Activated T-cell treated with anti-CD3 and anti-CD28 coated beads, Interleukin-2, amount 50 U/mL, for 1 hour (primary cell): ENCODE results near the gene TNFRSF1A.

Source experiments
- DNase-seq: peaks from one replicate; pipeline ENCODE4 v3.0.0-alpha.2; 2020

TNFRSF1A gene

DNA sequence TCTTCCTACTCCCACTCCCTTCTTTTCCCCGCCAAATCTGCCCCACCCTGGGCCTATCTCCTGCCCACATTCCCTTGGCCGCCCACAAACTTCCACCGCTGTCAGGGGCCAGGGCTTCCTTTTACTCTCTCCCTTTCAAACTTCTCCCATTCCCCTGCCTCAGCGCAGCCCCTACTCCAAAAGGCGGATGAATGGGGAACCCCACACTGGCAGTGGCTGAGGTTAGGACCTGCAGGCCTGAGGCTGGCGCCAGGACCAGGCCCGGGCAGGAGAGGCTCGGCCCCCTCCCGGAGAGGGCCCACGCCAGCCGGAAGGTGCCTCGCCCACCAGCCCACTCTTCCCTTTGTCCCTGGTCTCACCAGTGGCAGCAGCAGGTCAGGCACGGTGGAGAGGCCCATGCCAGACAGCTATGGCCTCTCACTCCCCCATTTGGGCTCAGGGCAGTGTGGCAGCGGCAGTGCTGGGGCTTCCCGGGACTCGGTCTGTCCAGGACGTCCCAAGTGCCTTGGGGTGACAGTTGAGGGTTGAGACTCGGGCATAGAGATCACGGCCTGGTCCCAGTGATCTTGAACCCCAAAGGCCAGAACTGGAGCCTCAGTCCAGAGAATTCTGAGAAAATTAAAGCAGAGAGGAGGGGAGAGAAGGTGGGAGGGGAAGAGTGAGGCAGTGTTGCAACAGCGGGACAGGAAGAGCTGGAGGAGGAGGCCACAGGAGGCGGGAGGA is at the start of gene TNFRSF1A:
TSS of gene TNFRSF1A (minus strand) at position 660 of the 723 bp plus-strand sequence. CDS start at position 398, 262 bp downstream.
- DNase-seq = peak; percentile 42

DNA sequence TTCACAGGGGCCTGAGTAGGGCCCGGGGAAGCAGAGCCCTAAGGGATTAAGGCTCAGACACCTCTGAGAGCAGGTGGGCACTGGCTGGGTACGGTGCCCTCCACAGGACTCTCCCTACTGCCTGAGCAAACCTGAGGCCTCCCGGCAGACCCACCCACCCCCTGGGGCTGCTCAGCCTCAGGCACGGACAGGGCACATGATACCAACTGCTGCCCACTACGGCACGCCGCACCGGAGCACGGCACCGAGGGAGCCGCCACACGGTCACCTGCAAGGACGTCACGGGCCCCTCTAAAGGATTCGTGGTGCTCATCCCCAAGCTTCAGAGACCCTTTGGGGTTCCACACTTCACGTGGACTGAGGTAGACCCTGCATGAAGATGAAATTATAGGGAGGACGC is 49.1 kb upstream of the TNFRSF1A start:
- no peak for DNase-seq

DNA sequence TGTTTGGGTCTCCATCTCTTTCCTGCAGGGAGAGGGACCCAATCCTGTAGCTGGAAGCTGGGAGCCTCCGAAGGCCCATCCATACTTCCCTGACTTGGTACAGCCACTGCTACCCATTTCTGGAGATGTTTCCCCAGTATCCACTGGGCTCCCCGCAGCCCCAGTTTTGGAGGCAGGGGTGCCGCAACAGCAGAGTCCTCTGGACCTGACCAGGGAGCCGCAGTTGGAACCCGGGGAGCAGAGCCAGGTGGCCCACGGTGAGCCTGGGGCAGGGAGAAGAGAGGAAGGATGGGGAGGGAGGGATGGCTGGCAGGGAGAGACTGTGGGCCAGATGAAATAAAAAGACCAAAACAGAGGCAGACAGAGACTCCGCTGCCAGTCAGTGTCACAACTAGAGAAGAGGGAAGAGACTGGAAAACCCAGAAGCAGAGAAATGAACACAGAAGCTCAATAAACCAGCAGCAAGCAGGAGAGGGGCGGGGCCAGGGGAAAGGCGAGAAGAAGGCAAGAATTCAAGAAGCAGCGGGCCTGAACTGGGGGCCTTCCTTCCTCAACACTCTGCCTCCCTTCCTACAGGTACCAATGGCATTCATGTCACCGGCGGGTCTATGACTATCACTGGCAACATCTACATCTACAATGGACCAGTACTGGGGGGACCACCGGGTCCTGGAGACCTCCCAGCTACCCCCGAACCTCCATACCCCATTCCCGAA is 48.4 kb upstream of the TNFRSF1A start:
- no peak for DNase-seq

DNA sequence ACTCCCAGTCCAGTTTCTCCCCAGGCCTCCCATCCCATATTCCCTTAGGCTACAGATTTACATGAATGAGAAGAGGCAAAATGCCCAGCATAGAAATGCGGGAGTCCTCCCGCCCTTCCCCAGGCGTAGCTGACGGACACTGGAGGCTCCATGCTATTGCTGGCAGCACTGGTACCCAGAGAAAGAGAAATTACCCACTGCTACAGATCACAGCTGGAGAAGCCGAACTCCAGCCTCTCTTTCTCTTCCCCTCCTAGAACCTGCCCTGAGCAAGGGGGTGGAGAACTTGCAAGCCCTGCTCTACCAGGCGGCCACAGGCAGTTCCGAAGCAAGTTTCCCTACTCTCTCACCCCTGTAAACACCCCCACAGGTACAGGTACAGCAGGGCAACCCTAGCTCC is 45.7 kb upstream of the TNFRSF1A start:
- DNase-seq = no peak

DNA sequence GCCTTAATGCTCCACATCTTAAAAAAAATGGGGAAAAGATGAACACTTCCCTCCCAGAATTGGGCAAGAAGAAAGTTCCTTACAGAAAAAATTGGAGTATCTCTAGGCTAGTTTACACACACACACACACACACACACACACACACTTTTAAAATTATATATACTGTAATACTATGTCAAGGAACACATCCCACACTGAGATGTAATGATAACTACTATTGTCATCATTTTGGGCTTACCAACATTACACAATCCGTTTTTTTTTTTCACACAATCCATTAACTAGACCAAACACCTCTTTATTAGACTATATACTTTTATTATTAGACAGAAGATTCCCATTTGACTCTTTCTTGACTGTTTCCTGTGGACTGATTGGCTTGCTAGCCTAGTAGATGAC is 44.6 kb upstream of the TNFRSF1A start:
- DNase-seq = no peak

DNA sequence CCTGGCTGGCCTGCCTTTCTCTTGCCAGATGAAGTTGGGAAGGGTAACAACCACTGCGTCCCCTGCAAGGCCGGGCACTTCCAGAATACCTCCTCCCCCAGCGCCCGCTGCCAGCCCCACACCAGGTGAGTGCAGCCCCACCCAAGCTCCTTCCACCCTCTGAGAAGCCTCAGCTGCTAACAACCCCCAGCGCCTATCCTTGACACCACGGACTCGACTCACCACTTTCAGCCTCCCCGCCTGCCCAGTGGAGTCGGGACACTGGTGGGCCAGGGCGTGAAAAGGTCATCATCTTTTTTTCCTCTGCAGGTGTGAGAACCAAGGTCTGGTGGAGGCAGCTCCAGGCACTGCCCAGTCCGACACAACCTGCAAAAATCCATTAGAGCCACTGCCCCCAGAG is 44.2 kb upstream of the TNFRSF1A start:
- no peak for DNase-seq

DNA sequence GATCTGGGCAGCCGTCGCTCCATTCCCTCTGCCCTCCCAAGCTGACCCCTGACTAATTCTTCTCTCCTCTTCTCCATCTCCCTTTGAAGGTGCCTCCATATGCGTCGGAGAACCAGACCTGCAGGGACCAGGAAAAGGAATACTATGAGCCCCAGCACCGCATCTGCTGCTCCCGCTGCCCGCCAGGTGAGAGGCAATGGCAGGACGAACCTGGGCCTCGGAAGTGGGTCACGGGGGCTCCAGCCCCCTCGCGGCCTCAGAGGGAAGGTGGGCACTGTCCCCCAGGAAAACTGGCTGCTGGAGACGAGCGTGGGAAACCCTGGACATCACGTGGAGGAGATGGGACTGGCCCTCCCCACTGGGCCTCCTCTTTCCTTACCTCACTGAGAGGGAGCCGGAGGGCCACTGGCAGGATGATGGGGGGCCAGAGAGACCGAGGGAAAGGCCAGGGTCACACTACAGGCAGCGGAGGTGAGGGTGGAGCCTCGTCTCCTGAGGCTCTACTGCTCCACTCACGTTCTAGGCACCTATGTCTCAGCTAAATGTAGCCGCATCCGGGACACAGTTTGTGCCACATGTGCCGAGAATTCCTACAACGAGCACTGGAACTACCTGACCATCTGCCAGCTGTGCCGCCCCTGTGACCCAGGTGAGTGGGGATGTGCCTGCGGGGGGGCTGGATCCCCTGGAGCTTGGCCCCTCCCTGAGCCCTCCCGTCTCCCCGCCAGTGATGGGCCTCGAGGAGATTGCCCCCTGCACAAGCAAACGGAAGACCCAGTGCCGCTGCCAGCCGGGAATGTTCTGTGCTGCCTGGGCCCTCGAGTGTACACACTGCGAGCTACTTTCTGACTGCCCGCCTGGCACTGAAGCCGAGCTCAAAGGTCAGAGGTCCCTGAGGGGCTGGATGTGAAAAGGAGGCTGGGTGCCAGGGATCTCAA is 42.9 kb upstream of the TNFRSF1A start:
- no peak for DNase-seq

DNA sequence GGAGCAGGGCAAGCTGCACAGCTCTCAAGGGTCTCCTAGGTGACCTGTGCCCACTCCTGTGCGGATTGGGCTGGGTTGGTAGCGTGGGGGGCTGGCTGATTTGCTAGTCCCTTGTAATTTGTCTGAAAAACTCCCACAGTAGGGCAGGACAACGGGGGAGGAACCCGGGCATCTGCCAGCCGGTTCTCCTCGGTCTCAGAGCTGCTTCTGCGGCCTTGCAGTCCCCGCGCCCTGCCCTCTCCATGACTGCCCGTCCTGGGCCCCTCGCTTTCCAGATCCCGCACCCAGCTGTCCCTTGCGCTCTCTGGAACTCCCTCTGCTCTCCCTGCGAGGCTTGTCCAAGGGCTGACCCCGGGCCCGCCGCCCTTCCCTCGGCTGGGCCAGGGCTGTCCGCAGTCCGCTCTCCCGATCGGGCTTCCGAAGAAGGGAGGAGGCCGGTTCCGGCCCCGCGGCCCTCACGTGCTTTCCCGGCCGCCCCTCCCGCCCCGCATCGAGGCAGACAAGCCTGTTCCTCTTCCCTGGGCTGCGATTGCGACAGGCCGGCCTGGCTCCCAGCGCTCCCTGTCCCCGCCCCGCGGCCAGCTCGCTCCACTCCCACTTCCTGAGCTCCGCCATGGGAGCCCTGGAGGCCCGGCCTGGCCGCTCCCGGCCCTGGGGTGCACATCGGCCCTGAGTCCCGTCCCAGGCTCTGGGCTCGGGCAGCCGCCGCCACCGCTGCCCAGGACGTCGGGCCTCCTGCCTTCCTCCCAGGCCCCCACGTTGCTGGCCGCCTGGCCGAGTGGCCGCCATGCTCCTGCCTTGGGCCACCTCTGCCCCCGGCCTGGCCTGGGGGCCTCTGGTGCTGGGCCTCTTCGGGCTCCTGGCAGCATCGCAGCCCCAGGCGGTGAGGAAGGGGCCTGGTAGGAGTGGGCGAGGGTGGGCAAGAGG is 42.0 kb upstream of the TNFRSF1A start, which contains the start of gene LTBR:
TSS of gene LTBR (plus strand) at position 591 of the 927 bp plus-strand sequence. CDS start at position 788, 197 bp downstream.
- DNase-seq = no peak

DNA sequence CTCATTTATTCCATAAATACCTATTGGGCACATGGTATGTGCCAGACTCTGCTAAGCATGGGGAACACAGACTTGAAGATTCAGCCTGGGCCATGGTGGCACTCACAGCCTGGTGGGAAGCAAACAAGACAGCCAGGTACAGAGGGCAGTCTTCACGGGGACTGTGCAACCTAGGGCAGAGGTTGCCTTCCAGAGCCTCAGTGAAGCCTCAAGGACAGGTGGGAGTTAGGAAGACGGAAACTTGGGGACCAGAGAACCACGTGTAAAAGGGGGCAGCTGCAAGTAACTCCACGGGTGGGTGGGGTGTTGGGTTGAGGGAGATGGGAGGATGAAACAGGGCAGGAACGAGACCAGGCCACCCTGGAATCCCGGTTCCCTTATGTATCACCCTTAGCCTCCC is 41.1 kb upstream of the TNFRSF1A start:
- DNase-seq = no peak

DNA sequence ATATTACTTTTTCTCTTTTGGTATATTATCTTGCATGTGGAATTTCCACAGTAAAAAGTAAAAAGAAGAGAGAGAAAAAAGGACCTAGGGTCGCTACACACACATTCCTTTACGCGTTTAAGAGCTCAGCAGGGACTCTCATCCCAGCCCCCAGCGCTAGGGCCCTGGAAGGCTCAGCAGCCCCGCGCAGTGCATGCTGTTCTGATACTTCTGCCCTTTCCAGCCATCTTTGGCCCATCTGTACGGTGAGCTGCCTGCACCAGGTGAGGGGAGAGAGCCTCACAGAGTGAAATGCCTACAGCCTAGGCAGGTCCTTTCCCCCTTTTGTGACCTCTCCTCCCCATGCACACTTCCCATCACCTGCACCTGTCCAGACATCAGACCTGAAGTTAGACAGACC is 40.5 kb upstream of the TNFRSF1A start:
- DNase-seq = no peak

DNA sequence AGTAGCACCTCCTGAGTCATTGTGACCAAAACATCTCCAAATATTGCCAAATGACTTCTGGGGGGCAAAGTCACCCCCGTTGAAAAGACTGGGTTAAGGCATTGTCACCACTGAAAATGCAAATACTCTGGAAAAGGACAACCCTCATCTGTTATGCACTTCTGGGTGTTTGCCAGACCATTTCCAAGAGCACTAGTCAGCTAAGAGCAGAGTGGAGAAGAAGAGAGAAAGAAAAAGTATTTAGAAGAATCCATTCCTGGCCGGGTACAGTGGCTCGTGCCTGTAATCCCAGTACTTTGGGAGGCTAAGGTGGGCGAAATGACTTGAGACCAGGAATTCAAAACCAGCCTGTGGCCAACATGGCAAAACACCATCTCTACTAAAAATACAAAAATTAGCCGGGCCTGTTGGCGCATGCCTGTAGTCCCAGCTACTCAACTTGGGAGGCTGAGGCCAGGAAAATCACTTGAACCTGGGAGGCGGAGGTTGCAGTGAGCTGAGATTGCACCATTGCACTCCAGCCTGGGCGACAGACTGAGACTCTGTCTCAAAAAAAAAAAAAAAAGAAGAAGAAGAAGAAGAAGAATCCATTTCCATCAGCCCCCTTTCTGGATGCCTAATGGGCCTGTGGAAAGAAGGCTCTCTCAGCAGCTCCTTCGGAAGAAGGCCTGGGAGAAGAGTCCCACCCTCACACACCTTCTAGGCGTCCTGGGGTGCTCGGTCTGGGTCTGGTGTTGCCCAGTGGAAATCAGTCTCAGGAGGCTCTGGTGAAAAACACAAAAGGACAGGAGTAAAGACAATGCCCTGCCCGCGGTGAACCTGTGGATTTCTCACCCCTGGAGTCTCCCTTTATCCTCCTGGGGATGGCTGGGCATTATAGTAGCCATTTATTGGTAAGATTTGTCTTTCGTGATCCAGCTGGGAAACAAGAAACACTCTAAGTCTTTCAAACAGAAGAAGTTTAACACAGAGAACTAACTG is 38.6 kb upstream of the TNFRSF1A start:
- DNase-seq = no peak

DNA sequence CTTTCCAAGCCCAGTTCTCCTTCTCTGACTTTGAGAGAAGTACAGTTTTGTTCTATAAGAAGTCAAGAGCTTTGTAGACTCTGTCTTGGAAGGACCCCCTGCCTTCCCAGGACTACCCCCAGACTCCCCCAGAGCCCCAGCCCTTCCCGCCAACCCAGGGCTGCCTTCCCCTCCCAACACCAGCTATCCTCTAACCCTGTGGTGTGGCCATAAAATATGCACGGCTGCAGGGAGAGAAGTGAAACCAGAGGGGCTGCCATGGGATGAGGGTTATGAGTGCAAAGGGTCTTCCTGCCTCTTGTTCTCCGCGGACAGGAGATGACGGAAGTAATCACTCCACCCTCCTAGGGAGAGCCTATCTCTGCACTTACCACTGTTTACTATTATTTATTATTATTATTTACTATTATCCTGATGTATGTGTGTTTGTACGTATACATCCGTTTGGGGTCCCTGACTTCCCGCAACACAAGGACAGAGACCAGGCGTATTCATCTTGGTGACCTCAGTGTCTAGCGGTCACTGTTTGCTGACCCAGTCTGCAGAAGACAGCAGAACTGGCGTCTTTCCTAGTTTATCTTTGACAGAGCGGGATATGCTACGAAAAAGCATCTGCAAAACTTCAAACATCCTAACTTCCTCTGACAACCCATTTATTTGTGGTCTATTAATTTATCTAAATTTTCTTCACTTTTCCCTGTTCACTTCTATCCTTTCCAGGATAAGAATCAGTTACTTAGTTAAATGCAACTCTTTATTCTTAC is 37.0 kb upstream of the TNFRSF1A start:
- DNase-seq = no peak

DNA sequence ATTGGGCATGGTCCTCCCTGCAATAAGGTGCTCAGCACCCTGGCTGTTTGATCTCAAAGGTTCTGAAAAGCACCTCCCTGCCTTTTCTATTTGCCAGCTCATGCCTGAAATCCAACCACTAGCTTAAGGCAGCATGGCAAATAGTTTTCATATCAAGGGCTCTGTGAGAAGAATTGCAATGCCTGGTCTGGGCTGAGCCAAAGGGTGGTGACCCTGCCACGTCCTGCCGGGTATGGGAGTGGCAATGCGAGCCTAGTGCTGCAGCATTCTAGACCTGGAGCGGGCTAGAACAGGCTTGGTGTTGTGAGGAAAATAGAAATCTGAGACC is 35.8 kb upstream of the TNFRSF1A start:
- no peak for DNase-seq

DNA sequence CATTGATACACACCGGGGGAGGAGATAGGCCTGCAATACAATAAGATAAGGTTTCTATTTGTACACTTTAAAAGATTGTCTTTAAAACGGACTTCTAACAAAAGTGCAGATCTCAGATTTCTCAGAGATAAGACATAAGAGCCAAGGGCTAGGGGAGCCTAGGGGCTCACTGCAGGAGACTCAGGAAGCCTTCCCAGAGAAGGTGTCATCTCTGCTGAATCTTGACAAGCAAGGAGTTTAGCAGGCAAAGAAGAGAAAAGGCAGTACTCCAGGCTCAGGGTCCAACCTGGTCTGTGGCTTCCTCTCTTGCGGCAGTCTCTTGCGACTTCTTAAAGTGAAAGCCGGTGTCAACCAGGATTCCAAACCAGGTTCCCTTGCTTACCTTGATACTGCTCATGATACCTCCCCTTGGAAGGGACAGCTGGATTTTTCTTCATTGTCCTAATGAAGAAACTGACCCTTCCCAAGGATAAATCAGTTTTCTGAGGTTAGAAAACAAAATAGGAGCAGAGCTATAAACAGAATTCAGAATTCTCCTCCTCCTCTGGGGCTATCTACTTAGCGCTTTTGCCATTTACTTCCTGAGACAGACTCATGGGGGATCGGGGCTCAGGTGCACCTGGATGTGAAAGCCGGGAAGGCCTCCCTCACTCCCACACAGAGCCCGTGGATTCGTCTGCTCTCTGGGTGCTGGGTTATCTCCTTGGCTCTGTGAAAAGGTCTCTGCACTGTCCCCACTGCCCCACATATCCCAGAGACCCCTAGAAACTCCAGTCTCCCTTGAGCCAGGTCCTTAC is 35.2 kb upstream of the TNFRSF1A start:
- no peak for DNase-seq

DNA sequence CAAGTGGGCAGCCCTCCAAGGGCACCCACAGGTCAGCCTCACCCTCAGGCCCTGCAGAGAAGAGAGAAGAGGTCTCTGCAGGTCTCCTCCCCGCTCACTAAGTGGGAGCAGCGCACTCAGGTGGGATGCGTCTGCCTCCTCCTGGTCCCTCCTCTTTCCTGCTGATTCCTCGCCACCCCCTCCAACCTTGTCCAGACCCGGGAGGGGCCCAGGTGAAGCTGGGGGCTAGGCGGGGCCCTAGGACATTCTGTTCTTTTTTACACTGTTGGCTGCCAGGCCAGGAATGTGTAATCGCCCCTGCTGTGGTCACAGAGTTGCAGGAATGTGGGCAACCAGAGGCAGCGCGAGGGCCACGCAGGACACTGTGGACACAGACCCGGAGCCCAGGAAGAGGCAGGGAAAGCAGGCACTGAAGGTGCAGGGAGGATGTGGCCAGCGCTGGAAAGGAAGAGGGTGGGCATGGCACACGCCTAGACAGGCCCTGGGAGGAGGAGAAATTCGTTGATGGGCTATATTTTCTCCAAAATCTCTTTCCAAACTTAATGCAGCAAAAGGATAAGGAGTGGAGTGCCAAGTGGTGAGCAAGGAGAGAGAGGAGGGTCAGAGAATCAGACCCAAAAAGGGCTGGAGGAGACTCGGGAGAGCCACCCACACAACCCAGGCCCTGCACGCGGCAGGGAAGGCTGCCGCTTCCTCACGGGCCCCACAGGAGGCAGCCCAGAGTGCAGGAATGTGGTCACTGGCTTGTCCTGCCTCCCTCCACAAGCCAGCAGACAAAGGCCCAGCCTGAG is 34.4 kb upstream of the TNFRSF1A start:
- DNase-seq = no peak

DNA sequence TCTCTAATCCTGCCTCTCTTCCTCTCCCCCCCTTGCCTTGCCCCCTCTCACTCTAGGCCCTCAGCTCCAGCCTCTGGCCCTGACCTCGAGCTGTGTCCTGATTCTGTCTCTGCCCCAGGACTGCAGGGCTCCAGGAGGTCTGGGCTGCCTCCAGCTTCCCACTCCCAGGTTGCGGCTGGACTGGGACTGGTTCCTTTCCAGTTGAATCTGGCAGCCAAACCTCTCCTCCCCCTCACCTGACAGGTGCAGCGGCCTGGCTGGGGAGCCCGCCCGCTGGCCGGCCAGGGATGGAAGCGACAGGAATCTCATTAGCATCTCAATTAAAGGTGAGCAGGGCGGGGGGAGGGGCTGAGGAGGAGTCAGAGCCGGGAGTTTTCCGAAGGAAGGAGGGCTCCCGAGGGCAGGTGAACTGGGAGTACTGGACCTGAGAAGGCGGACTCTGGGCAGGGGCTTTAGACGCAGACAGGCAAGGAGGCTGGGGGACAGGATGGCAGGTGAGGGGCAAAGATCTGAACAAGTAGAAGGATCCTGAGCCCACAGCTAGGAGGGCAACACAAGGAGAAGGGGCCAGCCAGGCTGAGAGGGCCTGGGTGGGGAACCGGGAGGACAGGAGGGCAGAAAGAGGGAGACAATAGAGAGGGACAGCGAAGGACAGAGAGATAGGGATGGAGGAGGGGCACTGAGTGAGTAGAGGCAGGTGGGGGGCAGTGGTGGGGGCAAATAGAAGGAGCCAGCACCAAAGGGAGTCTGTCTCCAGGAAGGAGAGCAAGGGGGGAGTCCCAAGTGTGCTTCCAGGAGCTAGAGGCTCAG is 33.6 kb upstream of the TNFRSF1A start, which contains the start of gene SCNN1A:
TSS of gene SCNN1A (minus strand) at position 295 of the 810 bp plus-strand sequence. CDS start 780 bp downstream, outside the sequence.
- DNase-seq = no peak

DNA sequence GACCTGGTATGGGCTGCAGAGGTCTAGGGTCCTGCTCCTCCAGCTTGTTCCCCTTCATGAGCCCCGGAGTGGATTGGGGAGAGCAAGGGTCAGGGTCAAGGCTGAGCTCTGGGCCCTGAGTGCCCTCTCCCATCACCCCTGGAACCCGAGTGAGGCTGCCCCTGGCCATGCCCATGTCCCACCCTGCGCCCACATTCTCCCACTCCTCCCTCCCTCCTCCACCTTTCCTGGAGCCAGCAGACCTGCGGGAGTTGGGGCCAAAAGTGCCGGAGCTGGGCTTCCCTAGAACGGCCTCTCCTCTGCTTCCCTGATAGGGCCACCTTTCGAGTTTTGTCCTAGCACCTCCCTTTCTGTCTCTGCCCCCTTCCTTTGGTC is 32.9 kb upstream of the TNFRSF1A start:
- DNase-seq = no peak
